HG02642 (cell line): Measurements from ENCODE around the gene BPIFB3.
"Not testable (repeated sequence)": the region's sequence is repeated elsewhere in the genome, so short reads cannot be mapped to it uniquely, and the experiment has no call there.

Experiments
- ATAC-seq: cut with Tn5 transposase; IDR thresholded peaks from one replicate; pipeline ENCODE4 v1.9.1; 2021; ENCODE audit warnings: mild to moderate bottlenecking; ENCODE audit not compliant: unreplicated experiment, poor library complexity

The BPIFB3 gene

GRCh38 chr20:33027769-33028751 is 25.6 kb upstream of the BPIFB3 start:
- ATAC-seq = no peak

DNA sequence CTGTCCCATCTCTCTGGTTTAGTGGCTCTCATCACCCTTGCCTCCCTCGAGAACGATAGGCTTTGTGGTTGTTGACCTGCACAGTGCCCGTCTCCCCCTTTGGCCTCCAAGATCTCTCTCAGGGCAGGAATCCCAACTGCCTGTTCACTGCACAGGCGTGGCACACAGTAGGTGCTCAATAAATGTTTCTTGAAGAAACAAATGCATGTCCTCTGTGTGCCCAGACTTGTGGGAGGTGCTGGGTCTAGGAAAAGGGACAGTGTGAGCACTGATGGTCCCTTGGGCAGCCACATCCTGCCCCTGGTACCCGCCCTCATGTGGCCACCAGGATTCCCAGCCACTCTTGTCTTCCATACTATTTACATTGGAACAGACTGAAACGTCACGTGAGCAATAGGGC is 24.8 kb upstream of the BPIFB3 start:
- ATAC-seq = no peak

DNA sequence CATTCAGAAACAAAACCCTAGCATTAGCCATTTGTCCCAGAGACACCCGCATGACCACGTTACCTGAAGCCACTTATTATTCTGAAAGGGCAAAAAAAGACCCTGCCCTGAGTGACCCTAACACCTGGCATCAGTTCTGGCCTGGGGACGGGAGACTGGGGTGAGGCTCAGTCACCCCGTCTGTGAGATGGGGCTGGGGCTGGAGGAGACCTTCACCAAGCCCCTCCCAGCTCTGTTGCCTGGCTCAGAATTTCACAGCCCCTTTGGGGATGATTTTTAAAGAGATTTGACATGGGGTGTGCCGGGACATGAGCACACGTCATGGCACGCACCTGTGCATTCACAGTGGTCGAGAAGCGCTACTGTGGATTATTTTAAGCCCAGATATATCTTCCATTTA is 23.6 kb upstream of the BPIFB3 start:
- ATAC-seq = no peak

GRCh38 chr20:33030569-33030968 is 23.1 kb upstream of the BPIFB3 start:
- no peak for ATAC-seq

- ATAC-seq = no peak
Observed at GRCh38 chr20:33031531-33031930, 22.2 kb upstream of the BPIFB3 start, which contains the start of gene BPIFB6. Gene BPIFB6 (plus strand): TSS chr20:33031648. CDS start chr20:33031648, 0 bp downstream.

GRCh38 chr20:33032555-33032954 is 21.1 kb upstream of the BPIFB3 start:
- no peak for ATAC-seq

DNA sequence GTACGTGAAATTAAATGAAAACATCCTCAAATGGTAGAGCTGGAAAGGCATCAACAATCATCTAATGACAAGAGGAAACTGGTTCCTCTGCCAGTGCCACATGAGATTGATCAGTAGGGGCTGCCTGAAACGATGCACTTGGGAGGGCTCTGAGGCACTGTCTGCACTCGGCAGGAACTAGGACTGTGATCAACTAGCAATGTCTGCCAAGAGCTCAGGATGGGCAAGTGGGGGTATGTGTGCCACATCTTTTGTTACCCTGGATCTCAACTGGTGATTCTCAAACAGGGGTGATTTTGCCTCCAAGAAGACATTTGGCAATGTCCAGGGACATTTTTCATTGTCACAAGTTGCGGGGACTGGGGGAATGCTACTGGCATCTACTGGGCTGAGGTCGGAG is 20.3 kb upstream of the BPIFB3 start:
- no peak for ATAC-seq

DNA sequence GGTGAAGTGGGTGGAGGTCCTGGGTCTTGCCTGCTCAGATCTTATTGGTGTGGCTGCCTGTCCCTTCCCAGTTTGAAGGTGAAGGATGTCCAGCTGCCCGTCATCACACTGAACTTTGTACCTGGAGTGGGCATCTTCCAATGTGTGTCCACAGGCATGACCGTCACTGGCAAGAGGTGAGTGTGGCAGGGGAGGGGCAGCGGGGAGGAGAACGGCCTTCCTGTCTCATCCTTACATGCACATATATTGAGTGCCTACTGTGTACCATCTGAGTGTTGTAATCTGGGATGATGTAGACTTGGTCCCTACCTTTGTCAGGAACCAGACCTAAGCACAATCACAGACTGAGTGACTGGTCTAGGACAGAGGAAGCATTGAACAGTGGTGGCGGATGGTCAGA is 19.6 kb upstream of the BPIFB3 start:
- no peak for ATAC-seq

- ATAC-seq = no peak
Observed at GRCh38 chr20:33034901-33035492, 18.7 kb upstream of the BPIFB3 start.

GRCh38 chr20:33037456-33037855 is 16.2 kb upstream of the BPIFB3 start:
- no peak for ATAC-seq

DNA sequence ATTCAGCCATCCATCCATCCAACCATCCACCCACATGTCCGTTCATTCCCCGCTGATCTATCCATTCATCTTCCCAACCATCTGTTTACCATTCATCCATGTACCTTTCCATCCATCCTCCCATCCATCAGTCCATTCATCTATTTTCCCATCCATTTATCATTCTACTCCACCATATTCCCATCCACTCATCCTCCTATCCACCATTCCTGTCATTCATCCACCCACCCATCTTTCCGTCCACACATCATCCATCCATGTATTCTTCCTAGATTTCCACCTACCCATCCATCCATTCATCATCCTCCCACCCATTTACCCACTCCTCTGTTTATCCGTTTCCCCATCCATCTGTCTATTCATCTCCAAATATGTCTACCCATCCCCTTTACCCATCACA is 15.5 kb upstream of the BPIFB3 start:
- ATAC-seq = no peak

DNA sequence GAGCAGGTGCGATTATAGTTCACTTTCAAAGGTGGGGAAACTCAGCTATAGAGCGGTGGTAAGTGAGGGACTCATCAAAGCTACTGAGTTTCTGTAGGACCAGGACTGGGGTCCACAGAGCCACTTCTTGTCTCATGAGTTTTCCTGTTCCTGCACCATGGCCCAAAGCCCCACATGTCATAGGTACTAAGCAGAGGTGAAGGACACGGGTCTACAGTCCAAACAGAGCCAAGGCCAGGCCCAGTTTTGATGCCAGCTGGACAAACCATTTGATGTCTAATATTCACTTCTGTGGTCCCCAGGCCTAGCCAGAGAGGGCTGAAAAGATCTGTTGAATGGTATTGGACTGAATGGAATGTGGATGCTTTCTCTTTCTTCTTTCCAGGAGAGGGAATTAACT is 11.3 kb upstream of the BPIFB3 start:
- ATAC-seq = no peak

- no peak for ATAC-seq
Observed at GRCh38 chr20:33042983-33043730, 10.5 kb upstream of the BPIFB3 start.

DNA sequence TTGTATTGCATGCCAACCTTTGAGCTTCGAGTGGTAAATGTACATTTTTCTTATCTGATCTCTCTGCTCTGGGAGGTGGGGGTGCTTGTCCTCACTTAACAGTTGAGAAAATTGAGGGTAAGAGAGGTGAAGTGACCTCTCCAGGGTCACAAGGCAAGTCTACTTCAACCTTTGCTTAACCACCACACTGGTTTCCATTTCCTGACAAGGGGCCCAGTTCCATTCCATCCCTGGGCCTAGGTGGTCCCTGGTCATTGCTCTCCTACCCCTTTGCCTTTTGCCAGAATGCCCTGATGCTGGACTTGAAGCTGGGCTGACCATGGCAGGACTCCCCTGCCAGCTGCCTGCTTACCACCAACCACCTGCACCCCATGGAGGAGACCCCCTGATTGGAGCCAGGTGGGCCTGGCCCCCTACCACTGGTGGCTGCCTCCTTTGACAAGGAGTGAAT is 9.9 kb upstream of the BPIFB3 start:
- ATAC-seq = no peak

- not testable (repeated sequence) for ATAC-seq
Observed at GRCh38 chr20:33045129-33045721, 8.5 kb upstream of the BPIFB3 start.

DNA sequence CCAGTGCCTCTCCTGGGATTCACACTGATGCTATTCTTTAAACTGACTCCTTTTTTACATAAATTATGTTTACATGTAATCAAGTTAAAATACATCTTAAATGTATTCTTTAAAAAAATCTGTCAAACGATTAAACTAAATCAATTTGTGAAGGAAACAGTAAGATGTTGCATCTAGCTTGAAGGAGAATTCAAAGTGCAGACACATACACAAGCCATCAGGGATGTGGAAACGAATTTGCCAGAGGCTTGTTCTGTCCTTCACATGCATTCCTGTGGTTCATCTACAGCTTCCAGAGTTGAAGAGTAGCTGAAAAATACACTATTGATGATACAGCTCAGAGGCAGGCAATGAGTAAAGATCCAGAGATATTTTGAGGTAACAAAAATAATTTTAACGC is 7.3 kb upstream of the BPIFB3 start:
- ATAC-seq = no peak

GRCh38 chr20:33051333-33051732 is 2.4 kb upstream of the BPIFB3 start:
- ATAC-seq = no peak

- ATAC-seq = no peak
Observed at GRCh38 chr20:33054381-33054780, 678 bp downstream of the BPIFB3 start.

DNA sequence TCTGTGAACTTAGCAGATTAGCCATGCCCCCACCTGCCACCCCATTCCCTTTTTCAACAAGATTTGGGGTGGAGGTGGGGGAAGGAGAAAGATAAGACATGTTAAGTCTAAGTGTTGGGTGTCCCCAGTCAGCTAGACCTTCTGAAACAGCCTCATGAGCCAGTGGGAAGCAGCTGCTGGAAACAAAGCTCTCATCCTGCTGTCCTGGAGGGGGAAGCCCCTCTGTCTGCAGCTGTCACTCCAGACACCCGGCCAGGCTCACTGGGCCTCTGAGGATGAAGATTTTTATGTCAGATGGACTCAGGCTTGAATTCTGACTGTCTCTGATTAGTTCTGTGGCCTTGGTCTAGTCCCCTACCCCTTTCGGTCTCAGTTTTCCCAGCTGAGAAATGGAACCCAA is 1.1 kb downstream of the BPIFB3 start:
- no peak for ATAC-seq

DNA sequence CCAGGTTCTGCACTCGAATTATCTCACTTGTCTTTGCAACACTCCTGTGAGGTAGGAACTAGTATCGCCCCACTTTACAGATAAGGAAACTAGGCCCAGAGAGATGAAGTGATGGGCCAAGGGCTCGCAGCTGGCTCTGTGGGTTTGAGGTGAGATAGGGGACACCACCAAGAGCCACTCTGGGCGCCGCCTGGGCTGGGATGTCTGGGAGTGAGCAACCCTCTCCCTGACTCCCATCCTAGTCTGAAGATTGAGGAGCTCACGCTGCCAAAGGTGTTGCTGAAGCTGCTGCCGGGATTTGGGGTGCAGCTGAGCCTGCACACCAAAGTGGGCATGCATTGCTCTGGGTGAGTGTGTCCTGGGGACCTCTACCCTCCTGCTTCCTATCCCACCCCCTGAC is 5.4 kb downstream of the BPIFB3 start:
- no peak for ATAC-seq
